Measurements from ENCODE around the gene CINP. TPM values are rescaled to one million over a fixed set of nuclear protein-coding genes. Genes with fewer than 3 reads are reported as not detected.

The CINP gene
- total and polyA plus RNA-seq, 2 of the 13 experiments (the other 11 are each of a cell fraction or from before 2014, with no cell fraction given), result 32.8 to 42.8 TPM

DNA sequence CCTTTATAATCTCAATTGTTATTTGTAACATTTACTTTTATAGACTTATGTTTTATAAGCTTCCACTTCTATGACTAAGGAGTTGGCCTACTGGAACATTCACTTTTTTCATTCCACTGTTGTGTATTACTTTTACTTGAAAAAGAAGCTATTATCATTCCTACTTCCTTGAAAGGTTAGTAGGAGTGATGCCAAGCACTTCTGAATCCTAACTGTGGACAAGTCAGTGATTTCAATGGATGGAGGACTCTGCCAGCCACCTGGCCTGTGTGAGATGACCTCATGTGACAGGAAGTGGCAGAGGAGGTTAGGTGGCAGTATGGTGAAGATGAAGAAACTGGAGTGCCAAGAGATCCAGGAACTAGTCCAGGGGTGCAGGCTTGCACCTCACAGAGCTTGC, 46.0 kb upstream of the CINP start:
- no peaks in the 10 kb centered on the region for H4K20me1 ChIP-seq (ENCODE audit: insufficient read depth, low read length)
- H3K9ac ChIP-seq (ENCODE audit: insufficient read depth, low read depth, low read length), result no peak overlapping the region
- no peak overlapping the region for H3K27ac ChIP-seq (ENCODE audit: extremely low read length, insufficient read depth, low read length)
- in situ Hi-C loops (cut with HindIII; ENCODE audit: extremely low pct_ligation_motif_present, low pct_unique_long_range_greater_than_20kb), result no loop called here
- no peaks in the 10 kb centered on the region for H3K9me3 ChIP-seq (ENCODE audit: low read length)
- FAIRE-seq (no peak), DNase-seq (ENCODE audit: low spot score) (no peak), ATAC-seq (no peak)
- H3K4me3 ChIP-seq (replicated peaks in 1 of 3; ENCODE audit: insufficient read depth in 1 of 3, low read depth in 2 of 3, low read length in 3 of 3), result no peak overlapping the region
- BruUV-seq (replicated peaks), result no TSS peak
- no peaks in the 10 kb centered on the region for H3K79me2 ChIP-seq (ENCODE audit: insufficient read depth, low read length)
- ChIA-PET CTCF (ENCODE audit: low intra/inter-chr PET ratio, low total read pairs) (no interaction called here), POLR2A (no interaction called here)
- no peaks in the 10 kb centered on the region for H3K27me3 ChIP-seq (ENCODE audit: control insufficient read depth in 1 of 2, insufficient read depth in 2 of 2, low read length in 2 of 2)
- H3K4me1 ChIP-seq (ENCODE audit: insufficient read depth, low read length), result no peaks in the 10 kb centered on the region
- H3K4me2 ChIP-seq (ENCODE audit: low read depth, low read length), result no peak overlapping the region
- no peak overlapping the region for H2AFZ ChIP-seq (ENCODE audit: low read length)
- intact Hi-C loops (cut with micrococcal nuclease; ENCODE audit: unreplicated experiment), result no loop called here
- peaks cover 2 to 6% of the 10 kb centered on the region in 2 experiments; a peak in 2 of 5 replicates for H3K36me3 ChIP-seq (replicated peaks in 1 of 2; ENCODE audit: control insufficient read depth in 1 of 2, insufficient read depth in 2 of 2, low read length in 2 of 2)
- TF ChIP-seq AGO2 (optimal IDR thresholded peaks at IDR 0.05; ENCODE audit: low read depth, low read length), result no peak
- TF ChIP-seq, protein P1, sequence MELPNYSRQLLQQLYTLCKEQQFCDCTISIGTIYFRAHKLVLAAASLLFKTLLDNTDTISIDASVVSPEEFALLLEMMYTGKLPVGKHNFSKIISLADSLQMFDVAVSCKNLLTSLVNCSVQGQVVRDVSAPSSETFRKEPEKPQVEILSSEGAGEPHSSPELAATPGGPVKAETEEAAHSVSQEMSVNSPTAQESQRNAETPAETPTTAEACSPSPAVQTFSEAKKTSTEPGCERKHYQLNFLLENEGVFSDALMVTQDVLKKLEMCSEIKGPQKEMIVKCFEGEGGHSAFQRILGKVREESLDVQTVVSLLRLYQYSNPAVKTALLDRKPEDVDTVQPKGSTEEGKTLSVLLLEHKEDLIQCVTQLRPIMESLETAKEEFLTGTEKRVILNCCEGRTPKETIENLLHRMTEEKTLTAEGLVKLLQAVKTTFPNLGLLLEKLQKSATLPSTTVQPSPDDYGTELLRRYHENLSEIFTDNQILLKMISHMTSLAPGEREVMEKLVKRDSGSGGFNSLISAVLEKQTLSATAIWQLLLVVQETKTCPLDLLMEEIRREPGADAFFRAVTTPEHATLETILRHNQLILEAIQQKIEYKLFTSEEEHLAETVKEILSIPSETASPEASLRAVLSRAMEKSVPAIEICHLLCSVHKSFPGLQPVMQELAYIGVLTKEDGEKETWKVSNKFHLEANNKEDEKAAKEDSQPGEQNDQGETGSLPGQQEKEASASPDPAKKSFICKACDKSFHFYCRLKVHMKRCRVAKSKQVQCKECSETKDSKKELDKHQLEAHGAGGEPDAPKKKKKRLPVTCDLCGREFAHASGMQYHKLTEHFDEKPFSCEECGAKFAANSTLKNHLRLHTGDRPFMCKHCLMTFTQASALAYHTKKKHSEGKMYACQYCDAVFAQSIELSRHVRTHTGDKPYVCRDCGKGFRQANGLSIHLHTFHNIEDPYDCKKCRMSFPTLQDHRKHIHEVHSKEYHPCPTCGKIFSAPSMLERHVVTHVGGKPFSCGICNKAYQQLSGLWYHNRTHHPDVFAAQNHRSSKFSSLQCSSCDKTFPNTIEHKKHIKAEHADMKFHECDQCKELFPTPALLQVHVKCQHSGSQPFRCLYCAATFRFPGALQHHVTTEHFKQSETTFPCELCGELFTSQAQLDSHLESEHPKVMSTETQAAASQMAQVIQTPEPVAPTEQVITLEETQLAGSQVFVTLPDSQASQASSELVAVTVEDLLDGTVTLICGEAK (IDR thresholded peaks at IDR 0.05), result no peak
- TF ChIP-seq, protein P1 (CRISPR knock-in tag; IDR thresholded peaks at IDR 0.05), result no peak
- TF ChIP-seq, protein P2, sequence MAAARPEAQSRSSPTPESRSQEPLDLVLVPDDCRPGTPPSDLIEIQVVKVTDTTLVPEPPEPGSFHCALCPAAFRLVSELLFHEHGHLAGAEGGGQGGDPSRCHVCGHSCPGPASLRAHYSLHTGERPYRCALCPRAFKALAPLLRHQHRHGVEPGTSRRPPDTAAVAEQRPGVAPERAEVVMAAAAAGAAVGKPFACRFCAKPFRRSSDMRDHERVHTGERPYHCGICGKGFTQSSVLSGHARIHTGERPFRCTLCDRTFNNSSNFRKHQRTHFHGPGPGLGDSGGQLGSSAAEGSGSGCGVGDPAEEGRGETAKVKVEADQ (CRISPR knock-in tag; IDR thresholded peaks at IDR 0.05; ENCODE audit: borderline replicate concordance), result no peak
- TF ChIP-seq, protein P3, sequence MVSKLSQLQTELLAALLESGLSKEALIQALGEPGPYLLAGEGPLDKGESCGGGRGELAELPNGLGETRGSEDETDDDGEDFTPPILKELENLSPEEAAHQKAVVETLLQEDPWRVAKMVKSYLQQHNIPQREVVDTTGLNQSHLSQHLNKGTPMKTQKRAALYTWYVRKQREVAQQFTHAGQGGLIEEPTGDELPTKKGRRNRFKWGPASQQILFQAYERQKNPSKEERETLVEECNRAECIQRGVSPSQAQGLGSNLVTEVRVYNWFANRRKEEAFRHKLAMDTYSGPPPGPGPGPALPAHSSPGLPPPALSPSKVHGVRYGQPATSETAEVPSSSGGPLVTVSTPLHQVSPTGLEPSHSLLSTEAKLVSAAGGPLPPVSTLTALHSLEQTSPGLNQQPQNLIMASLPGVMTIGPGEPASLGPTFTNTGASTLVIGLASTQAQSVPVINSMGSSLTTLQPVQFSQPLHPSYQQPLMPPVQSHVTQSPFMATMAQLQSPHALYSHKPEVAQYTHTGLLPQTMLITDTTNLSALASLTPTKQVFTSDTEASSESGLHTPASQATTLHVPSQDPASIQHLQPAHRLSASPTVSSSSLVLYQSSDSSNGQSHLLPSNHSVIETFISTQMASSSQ (IDR thresholded peaks at IDR 0.05; ENCODE audit: low read depth), result no peak
- TF ChIP-seq, protein P3 (CRISPR knock-in tag; IDR thresholded peaks at IDR 0.05; ENCODE audit: borderline replicate concordance), result no peak
- TF ChIP-seq ZNF235 (CRISPR knock-in tag; IDR thresholded peaks at IDR 0.05; ENCODE audit: borderline replicate concordance), result no peak
